CD4-positive, alpha-beta T cell treated with Interleukin-15 for 4 hours (primary cell): Measurements from ENCODE around the gene SEM1.
"Not testable (repeated sequence)": the region's sequence is repeated elsewhere in the genome, so short reads cannot be mapped to it uniquely, and the experiment has no call there.

ENCODE experiments used
- DNase-seq: peaks from one replicate; pipeline ENCODE4 v3.0.0-alpha.2; 2020; ENCODE audit warnings: low spot score

SEM1 gene

DNA sequence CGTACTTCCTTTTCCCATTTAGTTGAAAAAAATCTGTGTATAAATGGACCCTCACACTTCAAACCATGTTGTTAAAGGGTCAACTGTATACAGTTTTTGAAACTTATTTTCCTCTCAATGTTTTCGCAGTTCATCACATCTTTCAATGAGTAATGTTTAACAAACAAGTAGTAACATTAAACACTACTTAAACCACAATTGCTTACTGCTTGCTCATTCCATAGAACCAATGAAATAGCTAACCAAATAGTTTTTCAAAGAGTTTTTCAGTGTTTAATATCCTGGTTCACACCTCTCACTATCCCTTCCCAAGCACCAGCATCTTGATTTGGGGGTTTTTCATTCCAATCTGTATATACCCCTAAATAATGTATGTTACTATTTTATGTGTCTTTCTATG is 9.1 kb downstream of the SEM1 start:
- DNase-seq, result no peak

DNA sequence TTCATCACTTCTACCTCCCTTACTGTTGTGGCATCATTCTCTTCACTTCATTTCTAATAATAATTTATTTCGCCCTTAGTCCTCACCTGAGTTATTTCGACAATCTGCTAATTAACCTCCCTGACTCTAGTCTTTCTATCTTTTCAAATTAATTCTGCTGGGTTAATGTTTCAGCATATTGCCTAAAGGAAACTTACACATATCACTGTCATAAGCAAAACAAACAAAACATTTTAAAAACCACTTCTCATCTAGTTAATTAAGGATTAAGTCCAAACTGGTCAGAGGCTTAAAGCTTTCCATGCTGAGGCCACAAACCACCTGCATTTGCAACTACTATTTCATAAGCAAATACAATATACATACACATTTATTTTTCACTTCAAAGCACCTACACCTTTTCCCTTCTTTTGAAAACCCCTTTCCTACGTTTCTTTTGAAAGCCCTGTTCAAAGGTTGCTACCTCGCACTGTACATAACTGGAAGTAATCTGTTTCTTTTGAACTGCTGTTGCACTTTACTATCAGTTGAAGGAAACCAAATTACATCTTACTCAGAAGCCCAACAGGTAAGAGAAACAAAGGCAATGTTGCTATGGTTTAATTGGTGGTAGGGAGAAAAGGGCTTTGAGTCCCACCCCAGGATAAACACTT is 10.3 kb downstream of the SEM1 start:
- no peak for DNase-seq

- not testable (repeated sequence) for DNase-seq
Observed at GRCh38 chr7:96698449-96698848, 11.2 kb downstream of the SEM1 start.

DNA sequence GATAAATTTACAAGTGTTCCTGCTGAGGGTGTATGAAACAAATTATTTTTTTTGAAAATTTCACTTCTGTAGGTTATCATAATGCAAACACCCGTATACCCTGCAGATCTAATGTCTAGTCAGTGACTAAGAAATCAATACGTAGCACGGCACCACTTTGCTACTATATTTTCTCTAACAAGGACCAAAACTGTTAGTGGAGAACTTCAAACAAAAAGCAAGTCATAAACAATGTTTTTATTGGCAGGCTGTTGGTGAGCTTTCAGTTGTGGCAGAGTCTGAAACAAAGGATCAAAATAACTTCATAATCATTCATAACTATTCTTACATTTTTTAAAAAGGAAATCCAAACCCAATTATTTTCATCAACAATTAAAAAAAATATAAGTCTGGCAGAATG is 11.8 kb downstream of the SEM1 start:
- no peak for DNase-seq

DNA sequence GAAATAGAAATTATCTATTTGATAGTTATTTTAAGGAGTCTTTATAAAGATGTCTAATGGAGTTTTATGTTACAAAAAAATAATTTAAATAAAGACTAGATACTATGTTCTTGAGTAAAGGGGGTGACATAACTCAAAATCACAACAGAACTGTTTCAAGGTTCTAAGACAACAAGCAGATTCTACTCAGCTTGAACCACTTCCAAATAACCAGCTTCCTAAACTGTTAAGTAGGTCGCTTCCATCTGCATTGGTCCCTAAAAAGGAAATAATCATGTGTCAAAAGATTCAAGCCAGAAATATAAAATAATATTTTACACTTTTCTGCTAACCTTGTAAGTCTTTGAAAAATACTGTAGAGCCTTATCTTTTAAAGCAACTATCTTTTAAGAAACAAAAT is 14.1 kb downstream of the SEM1 start:
- DNase-seq, result no peak

GRCh38 chr7:96694082-96694481 is 15.6 kb downstream of the SEM1 start:
- DNase-seq, result no peak

DNA sequence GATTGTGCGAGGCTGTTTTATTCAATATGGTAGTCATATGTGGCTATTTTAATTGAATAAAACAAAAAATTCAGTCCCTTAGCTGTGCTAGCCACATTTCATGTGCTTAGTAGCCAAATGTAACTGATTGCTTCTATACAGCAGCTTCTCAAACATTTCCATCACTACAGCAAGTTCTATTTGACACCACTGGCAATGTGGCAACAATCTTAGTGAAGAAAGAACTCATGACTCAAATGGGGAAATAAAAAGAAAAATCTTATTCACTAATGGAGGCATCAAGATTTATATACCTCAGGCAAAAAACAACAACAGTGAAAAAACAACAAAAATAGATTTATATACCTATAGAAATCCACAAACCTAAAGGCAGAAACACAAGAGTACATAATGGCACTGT is 17.9 kb downstream of the SEM1 start:
- no peak for DNase-seq

DNA sequence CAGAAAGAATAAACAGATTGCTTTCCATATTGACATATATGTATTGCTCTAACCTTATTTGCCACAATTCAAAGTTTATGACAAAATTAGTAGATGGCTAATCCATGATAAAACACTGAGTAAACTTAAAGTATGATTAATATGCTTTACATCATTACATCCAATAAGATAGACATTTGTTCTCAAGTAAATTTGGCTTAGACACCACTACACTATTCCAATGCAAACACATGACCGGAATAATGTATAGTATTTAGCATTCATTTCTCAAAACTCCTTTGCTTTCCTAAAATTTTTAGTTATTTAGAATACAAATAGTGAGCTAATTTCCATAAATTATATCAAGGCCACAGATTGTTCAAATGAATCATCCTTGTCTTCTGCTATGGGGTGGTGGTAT is 20.2 kb downstream of the SEM1 start:
- no peak for DNase-seq

GRCh38 chr7:96686305-96686704 is 23.3 kb downstream of the SEM1 start:
- no peak for DNase-seq

DNA sequence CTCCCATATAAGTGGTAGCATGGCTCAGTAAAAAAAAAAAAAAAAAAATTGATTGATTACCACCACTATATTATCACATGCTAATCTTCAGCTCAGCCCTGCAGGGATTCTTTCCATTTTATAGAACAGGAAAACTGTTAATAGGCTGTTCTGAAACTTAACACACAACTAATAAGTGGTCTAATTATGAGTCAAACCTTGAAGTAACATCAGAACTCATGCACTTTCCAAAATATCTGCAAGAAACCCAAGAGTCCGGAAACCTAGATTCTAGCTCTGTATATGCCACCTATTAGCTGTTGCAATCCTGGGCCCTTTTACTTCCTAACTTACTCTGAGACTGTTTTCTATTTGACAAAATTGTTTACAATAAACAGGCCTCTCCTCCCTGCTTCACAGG is 23.9 kb downstream of the SEM1 start:
- DNase-seq, result no peak

DNA sequence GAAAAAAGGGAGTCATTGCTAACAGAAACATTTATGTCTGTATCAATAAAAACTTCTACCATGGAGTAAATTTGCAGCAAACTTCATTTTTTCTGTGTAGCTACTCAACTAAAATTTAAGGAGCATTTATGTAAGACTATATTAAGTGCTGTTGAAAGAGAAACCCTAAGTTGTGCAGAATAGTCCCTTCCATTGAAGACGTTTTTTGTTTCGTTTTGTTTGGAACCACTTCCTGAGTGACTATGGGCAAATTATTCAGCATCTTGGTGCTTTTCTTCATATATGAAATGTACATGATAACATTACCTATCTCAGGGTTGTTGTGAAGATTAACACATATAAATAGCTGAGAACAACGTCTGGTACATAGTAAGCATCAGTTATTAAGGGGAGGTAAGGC is 24.3 kb downstream of the SEM1 start:
- no peak for DNase-seq

- DNase-seq, result no peak
Observed at GRCh38 chr7:96679886-96680285, 29.8 kb downstream of the SEM1 start.

- no peak for DNase-seq
Observed at GRCh38 chr7:96676919-96677318, 32.7 kb downstream of the SEM1 start.

- no peak for DNase-seq
Observed at GRCh38 chr7:96675548-96675947, 34.1 kb downstream of the SEM1 start.

- no peak for DNase-seq
Observed at GRCh38 chr7:96674565-96674964, 35.1 kb downstream of the SEM1 start.

GRCh38 chr7:96671854-96672253 is 37.8 kb downstream of the SEM1 start:
- DNase-seq, result no peak

GRCh38 chr7:96670338-96671289 is 39.0 kb downstream of the SEM1 start:
- no peak for DNase-seq

- no peak for DNase-seq
Observed at GRCh38 chr7:96669812-96670211, 39.8 kb downstream of the SEM1 start.

GRCh38 chr7:96667026-96667425 is 42.6 kb downstream of the SEM1 start:
- no peak for DNase-seq

- no peak for DNase-seq
Observed at GRCh38 chr7:96665689-96666088, 44.0 kb downstream of the SEM1 start.

DNA sequence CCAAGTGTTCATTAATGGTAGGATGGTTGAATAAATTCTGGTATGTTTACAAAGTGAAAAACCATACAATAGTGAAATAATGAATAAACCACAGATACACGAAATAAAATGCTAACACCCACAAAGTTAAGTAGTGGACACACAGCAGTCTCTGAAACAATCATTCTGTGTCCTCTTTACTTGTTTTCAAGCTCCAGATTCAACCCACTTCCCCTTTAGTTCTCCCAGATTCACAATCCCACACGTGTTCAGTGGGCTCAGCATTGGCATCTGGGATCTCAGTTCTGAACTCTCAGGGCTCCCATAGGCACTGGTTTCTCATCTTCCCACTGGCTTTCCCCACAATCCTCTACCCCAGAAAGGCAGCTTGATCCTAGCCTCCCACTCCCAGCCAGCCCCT is 44.9 kb downstream of the SEM1 start:
- no peak for DNase-seq

- no peak for DNase-seq
Observed at GRCh38 chr7:96663871-96664445, 45.7 kb downstream of the SEM1 start.

GRCh38 chr7:96663457-96663856 is 46.2 kb downstream of the SEM1 start:
- DNase-seq, result no peak
